SU-DHL-6 (cell line): Measurements from ENCODE around the gene INPP1.

Experiments used
- EZH2phosphoT487 ChIP-seq: fragments of 200-600 bp; sonication (generic), shearing (Covaris generic); conservative IDR thresholded peaks from 2 replicates; pipeline ENCODE4 v1.6.1; 2018; ENCODE audit warnings: mild to moderate bottlenecking, antibody characterized with exemption, low read length, moderate library complexity, mixed read lengths
- TF ChIP-seq, protein P1 (sequence below): fragments of 200-600 bp; sonication (generic); IDR thresholded peaks from one replicate; pipeline ENCODE4 v1.5.1; 2017; ENCODE audit warnings: antibody characterized with exemption, mild to moderate bottlenecking, low read length, moderate library complexity; ENCODE audit not compliant: insufficient read depth, poor library complexity, severe bottlenecking

DNA sequence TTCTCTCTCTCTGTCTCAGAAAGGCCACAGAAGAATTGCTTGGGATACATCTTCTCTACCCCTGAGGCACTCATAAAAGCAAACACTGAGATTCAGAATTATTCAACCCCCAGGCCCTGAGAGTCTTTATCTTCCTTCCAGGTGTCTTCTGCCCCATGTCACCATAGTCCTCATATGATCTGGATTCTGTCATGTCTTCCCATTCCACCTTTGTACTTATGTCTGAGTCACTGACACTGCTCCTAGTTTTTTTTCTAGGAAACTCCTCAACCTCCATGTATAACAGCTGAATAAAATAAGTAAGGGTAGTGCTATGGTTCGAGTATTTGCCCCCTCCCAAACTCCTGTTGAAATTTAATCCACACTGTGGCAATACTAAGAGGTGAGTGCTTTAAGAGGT, 35.4 kb upstream of the INPP1 start:
- TF ChIP-seq, protein P1, sequence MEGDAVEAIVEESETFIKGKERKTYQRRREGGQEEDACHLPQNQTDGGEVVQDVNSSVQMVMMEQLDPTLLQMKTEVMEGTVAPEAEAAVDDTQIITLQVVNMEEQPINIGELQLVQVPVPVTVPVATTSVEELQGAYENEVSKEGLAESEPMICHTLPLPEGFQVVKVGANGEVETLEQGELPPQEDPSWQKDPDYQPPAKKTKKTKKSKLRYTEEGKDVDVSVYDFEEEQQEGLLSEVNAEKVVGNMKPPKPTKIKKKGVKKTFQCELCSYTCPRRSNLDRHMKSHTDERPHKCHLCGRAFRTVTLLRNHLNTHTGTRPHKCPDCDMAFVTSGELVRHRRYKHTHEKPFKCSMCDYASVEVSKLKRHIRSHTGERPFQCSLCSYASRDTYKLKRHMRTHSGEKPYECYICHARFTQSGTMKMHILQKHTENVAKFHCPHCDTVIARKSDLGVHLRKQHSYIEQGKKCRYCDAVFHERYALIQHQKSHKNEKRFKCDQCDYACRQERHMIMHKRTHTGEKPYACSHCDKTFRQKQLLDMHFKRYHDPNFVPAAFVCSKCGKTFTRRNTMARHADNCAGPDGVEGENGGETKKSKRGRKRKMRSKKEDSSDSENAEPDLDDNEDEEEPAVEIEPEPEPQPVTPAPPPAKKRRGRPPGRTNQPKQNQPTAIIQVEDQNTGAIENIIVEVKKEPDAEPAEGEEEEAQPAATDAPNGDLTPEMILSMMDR = no peak
- TF ChIP-seq EZH2phosphoT487 = no peak
